HG03139 (cell line): ENCODE results near the gene TIGD3.
"Not testable (repeated sequence)": the region's sequence is repeated elsewhere in the genome, so short reads cannot be mapped to it uniquely, and the experiment has no call there.

Source experiments
- ATAC-seq: cut with Tn5 transposase; IDR thresholded peaks from one replicate; pipeline ENCODE4 v1.9.1; 2021; ENCODE audit not compliant: unreplicated experiment

TIGD3 gene

DNA sequence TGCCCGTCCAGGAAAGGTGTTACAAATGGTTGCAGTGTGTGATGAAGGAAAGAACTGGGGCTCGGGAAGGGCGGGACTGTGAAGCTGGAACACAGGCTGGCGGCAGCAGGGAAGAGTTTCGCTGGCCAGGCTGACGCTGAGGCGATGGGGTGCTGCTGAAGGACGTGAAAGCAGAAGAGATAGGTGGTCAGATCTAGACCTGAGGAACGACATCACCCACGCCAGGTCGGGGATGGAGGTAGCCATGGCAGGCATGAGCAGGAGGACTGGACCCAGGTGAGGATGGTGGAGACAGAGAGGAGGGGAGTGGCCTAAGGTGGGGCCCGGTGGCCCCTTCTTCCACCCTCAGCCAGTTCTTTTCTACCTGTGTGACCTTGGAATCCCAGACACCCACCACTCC lies 30.7 kb upstream of the TIGD3 start:
- ATAC-seq, result no peak

DNA sequence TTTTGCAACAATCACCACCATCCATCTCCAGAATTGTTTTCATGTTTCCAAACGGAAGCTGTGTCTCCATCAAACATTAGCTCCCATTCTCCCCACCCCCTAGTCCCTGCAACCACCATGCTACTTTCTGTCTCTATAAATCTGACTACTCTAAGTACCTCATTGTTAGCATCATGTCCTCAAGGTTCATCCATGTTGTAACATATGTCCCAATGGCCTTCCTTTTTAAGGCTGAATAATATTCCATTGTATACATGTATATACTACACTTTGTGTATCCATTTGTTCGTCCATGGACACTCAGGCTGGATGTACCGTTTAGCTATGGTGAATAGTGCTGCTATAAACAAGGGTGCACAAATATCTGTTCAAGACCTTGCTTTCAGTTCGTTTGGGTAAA lies 29.1 kb upstream of the TIGD3 start:
- no peak for ATAC-seq

- ATAC-seq, result no peak
Observed at GRCh38 chr11:65327021-65327420, 27.5 kb upstream of the TIGD3 start.

DNA sequence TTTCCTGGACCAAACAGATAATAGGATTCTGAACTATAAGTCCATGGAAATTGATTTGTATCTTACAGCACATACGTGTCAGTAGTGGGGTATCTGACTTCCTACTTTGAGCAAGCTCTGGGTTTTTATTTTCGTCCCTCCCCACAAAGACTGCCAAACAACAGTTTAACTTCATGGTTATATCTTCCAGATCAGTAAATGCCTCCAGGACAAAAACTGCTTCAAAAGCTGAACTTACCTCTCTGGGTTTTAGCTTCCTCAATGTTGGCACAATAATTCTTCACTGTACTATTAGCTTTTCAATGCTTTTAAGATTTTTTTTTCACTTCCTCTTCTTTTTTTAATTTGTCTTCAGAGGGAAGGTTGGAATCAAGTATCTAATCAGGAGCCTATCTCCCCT lies 25.1 kb upstream of the TIGD3 start:
- ATAC-seq, result no peak

- ATAC-seq, result no peak
Observed at GRCh38 chr11:65329944-65330403, 24.6 kb upstream of the TIGD3 start.

- no peak for ATAC-seq
Observed at GRCh38 chr11:65330544-65330943, 24.0 kb upstream of the TIGD3 start.

DNA sequence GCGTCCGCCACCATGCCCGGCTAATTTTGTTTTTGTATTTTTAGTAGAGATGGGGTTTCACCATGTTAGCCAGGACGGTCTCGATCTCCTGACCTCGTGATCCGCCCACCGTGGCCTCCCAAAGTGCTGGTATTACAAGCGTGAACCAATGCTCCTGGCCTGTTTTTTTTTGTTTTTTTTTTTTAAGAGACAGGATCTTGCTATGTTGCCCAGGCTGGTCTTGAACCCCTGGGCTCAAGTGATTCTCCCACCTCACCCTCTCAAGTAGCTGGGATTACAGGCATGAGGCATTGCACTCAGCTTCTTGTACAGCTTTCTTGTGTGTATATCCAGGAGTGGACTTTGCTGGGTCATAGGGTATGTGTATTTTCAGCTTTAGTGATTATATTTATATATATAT lies 22.0 kb upstream of the TIGD3 start:
- ATAC-seq, result not testable (repeated sequence)

- ATAC-seq, result no peak
Observed at GRCh38 chr11:65334696-65335295, 19.8 kb upstream of the TIGD3 start.

DNA sequence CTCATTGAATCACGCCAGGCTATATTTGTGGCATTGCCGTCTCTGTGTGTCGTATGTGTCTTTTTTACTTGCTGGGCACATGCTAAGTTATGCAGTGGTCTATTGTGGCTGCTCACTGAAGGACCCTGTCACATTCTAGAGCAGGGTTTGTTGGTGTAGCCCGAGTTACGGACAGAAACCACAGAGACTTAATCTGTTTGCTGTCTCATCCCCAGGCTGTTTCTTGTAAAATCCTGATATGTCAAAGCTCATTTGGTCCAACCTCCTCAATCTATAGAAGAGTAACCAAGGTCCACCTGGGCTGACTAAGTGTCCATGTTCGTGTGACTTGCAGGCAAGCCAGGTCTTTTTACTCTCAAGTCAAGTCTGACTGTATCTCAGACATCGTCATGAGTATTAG lies 15.9 kb upstream of the TIGD3 start:
- no peak for ATAC-seq

GRCh38 chr11:65340226-65340625 lies 14.3 kb upstream of the TIGD3 start:
- ATAC-seq, result no peak

DNA sequence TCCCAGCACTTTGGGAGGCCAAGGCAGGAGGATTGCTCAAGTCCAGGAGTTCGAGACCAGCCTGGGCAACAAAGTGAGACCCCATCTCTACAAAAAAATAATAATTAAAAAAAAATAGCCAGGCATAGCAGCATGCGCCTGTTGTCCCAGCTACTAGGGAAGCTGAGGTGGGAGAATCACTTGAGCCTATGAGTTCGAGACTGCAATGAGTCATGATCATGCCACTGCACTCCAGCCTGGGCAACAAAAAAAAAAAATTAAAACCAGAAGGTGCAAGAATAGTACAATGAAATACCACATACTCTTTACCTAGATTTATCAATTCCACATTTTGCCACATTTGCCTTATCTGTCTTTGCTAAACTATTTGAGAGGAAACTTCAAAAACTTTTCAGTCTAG lies 12.7 kb upstream of the TIGD3 start:
- ATAC-seq, result no peak

- ATAC-seq, result no peak
Observed at GRCh38 chr11:65351511-65351910, 3.0 kb upstream of the TIGD3 start.

DNA sequence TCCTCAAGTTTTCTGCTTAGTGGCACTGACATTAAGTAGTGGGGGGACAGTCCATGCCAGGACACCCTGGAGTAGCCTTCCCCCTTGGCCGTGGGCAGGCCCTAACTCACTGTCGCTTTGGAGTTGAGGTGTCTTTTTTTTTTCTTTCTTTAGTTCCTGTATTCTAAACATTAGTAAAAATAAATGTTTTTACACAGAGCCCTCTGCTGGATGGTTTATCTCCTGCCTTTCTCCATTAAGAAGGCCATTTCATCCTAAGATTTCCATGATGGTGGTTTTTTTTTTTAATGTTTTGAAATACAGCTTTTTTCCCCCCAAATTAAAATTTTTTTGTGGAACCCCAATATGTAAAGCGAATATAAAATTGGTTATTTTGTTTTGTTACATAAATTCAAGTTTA lies 1.8 kb upstream of the TIGD3 start:
- ATAC-seq, result no peak

- ATAC-seq, result no peak
Observed at GRCh38 chr11:65353376-65353775, 1.2 kb upstream of the TIGD3 start.

DNA sequence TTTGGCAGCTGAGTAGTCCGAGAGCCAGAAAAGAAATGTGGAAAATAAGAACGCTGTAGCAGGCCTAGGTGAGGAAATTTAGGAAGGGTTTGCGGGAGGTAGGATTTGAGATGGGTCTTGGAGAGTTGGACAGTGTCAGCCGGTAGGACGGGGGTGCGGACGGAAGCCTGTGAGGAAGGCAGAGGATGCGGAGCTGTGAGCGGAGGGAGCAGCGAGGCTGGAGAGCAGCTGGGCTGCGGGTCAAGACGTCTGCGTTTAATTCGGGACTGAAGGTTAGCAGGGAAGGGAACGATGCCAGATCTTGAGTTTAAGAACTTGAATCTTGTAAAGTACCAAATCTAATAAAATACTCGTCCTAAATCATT lies 669 bp upstream of the TIGD3 start:
- ATAC-seq, result no peak

- peak; percentile 25 for ATAC-seq
Observed at GRCh38 chr11:65355013-65355775, 643 bp downstream of the TIGD3 start.

- ATAC-seq, result no peak
Observed at GRCh38 chr11:65355776-65356393, 1.3 kb downstream of the TIGD3 start.

DNA sequence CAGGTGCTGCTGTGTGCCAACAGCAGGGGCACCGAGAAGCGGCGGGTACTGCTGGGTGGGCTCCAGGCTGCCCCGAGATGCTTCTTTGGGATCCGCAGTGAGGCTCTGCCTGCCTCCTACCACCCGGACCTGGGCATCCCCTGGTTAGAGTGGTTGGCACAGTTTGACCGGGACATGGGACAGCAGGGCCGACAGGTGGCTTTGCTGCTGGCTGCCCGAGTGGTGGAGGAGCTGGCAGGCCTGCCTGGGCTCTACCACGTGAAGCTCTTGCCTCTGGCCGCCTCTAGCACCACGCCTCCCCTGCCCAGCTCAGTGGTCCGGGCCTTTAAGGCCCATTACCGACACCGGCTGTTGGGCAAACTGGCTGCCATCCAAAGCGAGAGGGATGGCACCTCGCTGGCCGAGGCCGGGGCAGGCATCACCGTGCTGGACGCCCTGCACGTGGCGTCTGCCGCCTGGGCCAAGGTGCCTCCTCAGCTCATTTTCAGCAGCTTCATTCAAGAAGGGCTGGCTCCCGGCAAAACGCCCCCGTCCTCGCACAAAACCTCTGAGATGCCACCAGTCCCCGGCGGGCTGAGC lies 1.9 kb downstream of the TIGD3 start:
- ATAC-seq, result no peak

DNA sequence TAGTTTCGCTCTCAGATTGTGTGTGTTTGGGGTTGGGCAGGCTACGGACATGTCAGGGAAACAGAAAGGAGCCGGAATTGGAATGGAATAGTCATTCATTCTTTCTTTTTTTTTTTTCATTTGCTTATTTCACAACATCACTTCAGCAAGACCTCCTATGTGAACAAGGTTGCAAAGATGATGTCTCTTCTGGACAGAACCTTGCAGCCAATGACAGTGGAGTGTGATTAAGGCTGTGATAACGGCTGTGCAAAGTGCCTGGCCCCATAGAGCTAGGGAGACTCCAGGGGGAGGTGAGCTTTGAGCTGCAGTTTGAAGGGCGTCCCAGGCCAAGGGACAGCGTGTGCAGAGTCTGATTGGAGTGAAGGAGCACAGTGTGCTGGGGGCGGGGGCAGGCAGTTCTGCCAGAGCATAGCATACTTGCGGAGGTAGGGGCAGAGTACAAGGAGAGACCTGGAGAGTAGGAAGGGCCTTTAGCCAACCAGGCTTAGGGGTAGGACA lies 3.4 kb downstream of the TIGD3 start:
- ATAC-seq, result no peak

DNA sequence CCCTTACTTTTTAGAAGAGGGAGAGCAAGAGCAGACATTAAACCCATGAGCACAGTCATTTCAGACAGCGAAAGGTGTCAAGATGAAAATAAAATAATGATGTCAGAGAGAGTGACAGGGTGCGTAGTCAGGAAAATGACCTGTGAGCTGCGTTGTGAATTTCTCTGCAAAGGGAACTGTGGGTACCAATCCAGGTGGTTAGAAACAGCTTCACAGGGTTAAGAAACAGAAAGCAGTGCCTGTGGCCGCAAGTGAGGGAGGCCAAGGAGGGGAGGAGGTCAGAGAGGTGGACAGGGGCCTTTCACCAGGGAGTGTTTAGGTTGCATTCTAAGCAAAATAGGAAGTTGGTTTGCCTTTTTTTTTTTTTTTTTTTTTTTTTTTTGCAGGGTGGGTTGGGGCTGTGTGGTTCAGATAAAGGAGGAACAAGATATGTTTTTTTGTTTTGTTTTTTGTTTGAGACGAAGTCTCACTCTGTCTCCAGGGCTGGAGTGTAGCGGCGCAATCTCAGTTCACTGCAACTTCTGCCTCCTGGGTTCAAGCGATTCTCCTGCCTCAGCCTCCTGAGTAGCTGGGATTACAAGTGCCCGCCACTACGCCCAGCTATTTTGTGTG lies 7.9 kb downstream of the TIGD3 start:
- ATAC-seq, result no peak

DNA sequence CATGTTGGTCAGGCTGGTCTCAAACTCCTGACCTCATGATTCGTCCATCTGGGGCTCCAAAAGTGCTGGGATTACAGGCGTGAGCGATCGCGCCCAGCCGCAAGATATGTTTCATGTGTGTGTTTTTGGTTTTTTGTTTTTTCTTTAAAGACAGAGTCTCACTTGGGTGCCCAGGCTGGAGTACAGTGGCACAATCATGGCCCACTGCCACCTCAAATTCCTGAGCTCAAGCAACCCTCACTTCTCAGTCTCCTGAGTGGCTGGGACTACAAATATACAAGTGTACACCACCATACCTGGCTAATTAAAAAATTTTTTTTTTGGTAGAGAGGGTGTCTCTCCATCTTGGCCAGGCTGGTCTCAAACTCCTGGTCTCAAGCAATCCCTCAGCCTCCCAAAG lies 8.4 kb downstream of the TIGD3 start:
- no peak for ATAC-seq
